GM04504 (cell line): ENCODE results near the gene SARM1.
"Not testable (repeated sequence)": the region's sequence is repeated elsewhere in the genome, so short reads cannot be mapped to it uniquely, and the experiment has no call there.

ENCODE experiments used
- DNase-seq: peaks from one replicate; pipeline ENCODE4 v3.0.0-alpha.2; 2012; ENCODE audit warnings: low read depth

SARM1 gene

DNA sequence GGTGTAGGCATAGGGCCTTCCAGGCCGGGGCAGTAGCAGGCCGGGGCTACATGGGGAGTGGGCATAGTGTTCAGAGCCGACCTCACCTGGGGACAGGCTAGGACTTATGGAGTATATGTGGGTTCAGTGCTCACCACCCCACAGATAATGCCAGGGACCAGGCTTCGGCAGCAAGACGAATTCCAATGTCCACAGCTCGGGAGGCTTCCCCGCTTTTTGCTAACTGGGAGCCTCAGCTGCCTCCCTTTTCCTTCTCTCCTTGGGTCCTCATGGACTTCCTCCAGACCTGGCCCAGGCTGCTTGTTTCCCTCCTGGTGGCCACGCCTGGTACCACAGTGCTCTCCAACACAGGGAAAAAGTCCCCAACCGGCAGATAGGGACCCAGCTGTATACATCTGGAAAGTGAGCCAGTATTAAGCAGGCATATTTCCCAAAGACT lies 54.6 kb downstream of the SARM1 start:
- DNase-seq, result no peak

DNA sequence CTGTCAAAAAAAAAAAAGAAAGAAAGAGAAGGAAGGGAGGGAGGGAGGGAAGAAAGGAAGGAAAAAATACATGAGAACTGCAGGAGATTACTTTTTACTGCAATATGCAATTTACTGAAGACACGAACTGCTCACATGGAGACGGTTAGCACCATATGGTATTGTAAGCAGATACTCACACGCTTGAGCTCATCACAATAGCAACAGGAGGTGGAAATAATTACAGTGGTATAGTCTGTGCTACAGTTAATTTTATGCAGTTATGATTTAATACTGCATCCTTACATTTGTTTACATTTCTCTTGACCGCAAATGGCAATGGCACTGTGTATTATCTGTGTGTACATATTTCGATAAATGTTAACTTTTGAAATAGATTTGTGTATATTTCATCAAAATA lies 55.9 kb downstream of the SARM1 start:
- DNase-seq, result no peak

GRCh38 chr17:28427982-28428381 lies 56.5 kb downstream of the SARM1 start:
- DNase-seq, result not testable (repeated sequence)

GRCh38 chr17:28433721-28434120 lies 62.2 kb downstream of the SARM1 start:
- no peak for DNase-seq

- not testable (repeated sequence) for DNase-seq
These were observed 62.8 kb downstream of the SARM1 start for GRCh38 chr17:28434326-28434725.

GRCh38 chr17:28443901-28444638 lies 72.6 kb downstream of the SARM1 start:
- no peak for DNase-seq

DNA sequence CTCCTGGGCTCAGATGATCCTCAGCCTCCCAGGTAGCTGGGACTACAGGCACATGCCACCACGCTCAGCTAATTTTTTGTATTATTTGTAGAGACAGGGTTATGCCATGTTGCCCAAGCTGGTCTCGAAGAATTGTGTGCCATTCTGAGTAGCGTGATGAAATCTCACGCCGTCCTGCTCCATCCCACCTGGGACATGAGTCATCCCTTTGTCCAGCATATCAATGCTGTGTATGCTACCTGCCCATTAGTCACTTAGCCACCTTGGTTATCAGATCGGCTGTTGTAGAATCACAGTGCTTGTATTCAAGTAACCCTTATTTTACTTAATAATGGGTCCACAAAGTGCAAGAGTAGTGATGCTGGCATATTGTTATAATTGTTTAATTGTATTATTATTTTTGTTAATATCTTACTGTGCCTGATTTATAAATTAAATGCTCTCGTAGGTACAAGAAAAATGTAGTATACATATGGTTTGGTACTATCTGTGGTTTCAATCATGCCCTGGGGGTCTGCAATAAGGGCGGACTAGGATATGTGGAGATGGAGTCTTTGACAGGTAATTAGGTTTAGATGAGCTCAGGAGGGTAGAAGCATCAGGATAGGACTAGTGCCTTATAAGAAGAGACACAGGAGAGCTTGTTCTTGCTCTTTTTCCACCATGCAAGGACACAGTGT lies 75.4 kb downstream of the SARM1 start:
- DNase-seq, result no peak

GRCh38 chr17:28447396-28447760 lies 75.9 kb downstream of the SARM1 start:
- no peak for DNase-seq

GRCh38 chr17:28449859-28450258 lies 78.4 kb downstream of the SARM1 start:
- no peak for DNase-seq
